Activated B cell treated with CpG ODN at 0.5 μM for 24 hours (primary cell): Measurements from ENCODE around the gene ORAI2. TPM values are rescaled to one million over a fixed set of nuclear protein-coding genes. Genes with fewer than 3 reads are reported as not detected.
"Not testable (repeated sequence)": the region's sequence is repeated elsewhere in the genome, so short reads cannot be mapped to it uniquely, and the experiment has no call there.

Experiments
- ATAC-seq: fragments of 200-7000 bp; cut with Tn5 transposase; one replicate; pipeline ENCODE4 v1.10.0; 2021; ENCODE audit warnings: low read depth, mild to moderate bottlenecking, moderate library complexity
- CTCF ChIA-PET: fragments of 350-600 bp; sonication (Branson Sonifier 250); formaldehyde crosslinking; loops from one replicate; lab custom pipeline; 2021; ENCODE audit warnings: antibody characterized with exemption; lab: Charles Lee
- POLR2A ChIA-PET: fragments of 350-600 bp; sonication (Branson Sonifier 250); formaldehyde crosslinking; loops from one replicate; lab custom pipeline; 2021; ENCODE audit warnings: antibody characterized with exemption; lab: Charles Lee
- DNase-seq: peaks from one replicate; pipeline ENCODE4 v3.0.0; 2022
- H3K27ac Mint-ChIP-seq: one replicate; pipeline ENCODE4 v1.8.0; 2020; ENCODE audit warnings: mixed read lengths
- H3K27me3 Mint-ChIP-seq: one replicate; pipeline ENCODE4 v1.8.0; 2021; ENCODE audit warnings: mixed read lengths
- H3K36me3 Mint-ChIP-seq: one replicate; pipeline ENCODE4 v1.8.0; 2021; ENCODE audit warnings: low read depth, mixed read lengths
- H3K4me1 Mint-ChIP-seq: one replicate; pipeline ENCODE4 v1.8.0; 2021; ENCODE audit warnings: mixed read lengths
- H3K4me3 Mint-ChIP-seq: one replicate; pipeline ENCODE4 v1.8.0; 2020; ENCODE audit warnings: mild to moderate bottlenecking, mixed read lengths
- H3K9me3 Mint-ChIP-seq: one replicate; pipeline ENCODE4 v1.8.0; 2020; ENCODE audit warnings: mixed read lengths
- intact Hi-C: fragments of 100-400 bp; cut with micrococcal nuclease; formaldehyde crosslinking; loops from one replicate; pipeline ENCODE4 v1.15.1; 2024
- total RNA-seq: library from RNA; stranded (reverse); gene quantifications from 2 replicates; pipeline ENCODE4 v1.2.3, GENCODE V29; 2022
- TF ChIP-seq, protein P1 (sequence below): fragments of 200-600 bp; IDR thresholded peaks from one replicate; pipeline ENCODE4 v1.8.0; 2022; ENCODE audit warnings: antibody characterized with exemption, mild to moderate bottlenecking

ORAI2 gene
- total RNA-seq, 1 donor from 2014 or later, result 184 TPM

- intact Hi-C loops, result loop anchor here (1.0 to 2.0 kb wide), 3 partner anchors 17 to 60 kb away; partner anchors contain the start of genes ALKBH4 and LRWD1
- ATAC-seq (peak; percentile 94), DNase-seq (no peak)
- H3K36me3 Mint-ChIP-seq, result peaks cover 86% of the 10 kb centered on the region
- no peak overlapping the region for H3K27ac Mint-ChIP-seq
- peaks cover 2% of the 10 kb centered on the region for H3K9me3 Mint-ChIP-seq
- CTCF ChIA-PET, result interaction anchor here (0.5 to 11.1 kb wide), 14 partner anchors 8 to 117 kb away, joined by 3 to 219 read pairs (median 5); partner anchors contain the start of genes ALKBH4, LRWD1, ORAI2 and PRKRIP1
- H3K27me3 Mint-ChIP-seq, result no peaks in the 10 kb centered on the region
- H3K4me3 Mint-ChIP-seq, result no peak overlapping the region
- TF ChIP-seq, protein P1, sequence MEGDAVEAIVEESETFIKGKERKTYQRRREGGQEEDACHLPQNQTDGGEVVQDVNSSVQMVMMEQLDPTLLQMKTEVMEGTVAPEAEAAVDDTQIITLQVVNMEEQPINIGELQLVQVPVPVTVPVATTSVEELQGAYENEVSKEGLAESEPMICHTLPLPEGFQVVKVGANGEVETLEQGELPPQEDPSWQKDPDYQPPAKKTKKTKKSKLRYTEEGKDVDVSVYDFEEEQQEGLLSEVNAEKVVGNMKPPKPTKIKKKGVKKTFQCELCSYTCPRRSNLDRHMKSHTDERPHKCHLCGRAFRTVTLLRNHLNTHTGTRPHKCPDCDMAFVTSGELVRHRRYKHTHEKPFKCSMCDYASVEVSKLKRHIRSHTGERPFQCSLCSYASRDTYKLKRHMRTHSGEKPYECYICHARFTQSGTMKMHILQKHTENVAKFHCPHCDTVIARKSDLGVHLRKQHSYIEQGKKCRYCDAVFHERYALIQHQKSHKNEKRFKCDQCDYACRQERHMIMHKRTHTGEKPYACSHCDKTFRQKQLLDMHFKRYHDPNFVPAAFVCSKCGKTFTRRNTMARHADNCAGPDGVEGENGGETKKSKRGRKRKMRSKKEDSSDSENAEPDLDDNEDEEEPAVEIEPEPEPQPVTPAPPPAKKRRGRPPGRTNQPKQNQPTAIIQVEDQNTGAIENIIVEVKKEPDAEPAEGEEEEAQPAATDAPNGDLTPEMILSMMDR, result no peak
- POLR2A ChIA-PET, result interaction anchor here (0.8 to 32.9 kb wide), 10 partner anchors 8 to 125 kb away, joined by 3 to 886 read pairs (median 5); partner anchors contain the start of gene ORAI2
- peaks cover 37% of the 10 kb centered on the region for H3K4me1 Mint-ChIP-seq
Observed at GRCh38 chr7:102404005-102404861, 29.1 kb upstream of the ORAI2 start.

DNA sequence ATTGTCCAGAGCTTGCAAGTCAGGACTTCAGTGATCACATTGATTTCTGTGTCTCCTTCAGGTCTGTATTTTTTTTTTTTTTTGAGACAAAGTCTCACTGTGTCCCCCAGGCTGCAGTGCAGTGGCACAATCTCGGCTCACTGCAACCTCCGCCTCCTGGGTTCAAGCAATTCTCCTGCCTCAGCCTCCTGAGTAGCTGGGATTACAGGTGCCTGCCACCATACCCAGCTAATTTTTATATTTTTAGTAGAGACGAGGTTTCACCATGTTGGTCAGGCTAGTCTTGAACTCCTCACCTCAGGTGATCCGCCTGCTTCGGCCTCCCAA is 28.6 kb upstream of the ORAI2 start:
- CTCF ChIA-PET, result interaction anchor here (0.6 to 11.1 kb wide), 12 partner anchors 8 to 118 kb away, joined by 3 to 219 read pairs (median 7); partner anchors contain the start of genes ALKBH4, LRWD1, ORAI2 and PRKRIP1
- POLR2A ChIA-PET, result interaction anchor here (0.8 to 32.9 kb wide), 10 partner anchors 8 to 125 kb away, joined by 3 to 886 read pairs (median 5); partner anchors contain the start of gene ORAI2
- peaks cover 39% of the 10 kb centered on the region for H3K4me1 Mint-ChIP-seq
- not testable (repeated sequence) for DNase-seq, ATAC-seq, H3K9me3 Mint-ChIP-seq, H3K27ac Mint-ChIP-seq, H3K4me3 Mint-ChIP-seq, H3K27me3 Mint-ChIP-seq
- H3K36me3 Mint-ChIP-seq, result peaks cover 86% of the 10 kb centered on the region
- intact Hi-C loops, result loop anchor here (1.0 to 2.0 kb wide), 3 partner anchors 16 to 59 kb away; partner anchors contain the start of genes ALKBH4 and LRWD1

DNA sequence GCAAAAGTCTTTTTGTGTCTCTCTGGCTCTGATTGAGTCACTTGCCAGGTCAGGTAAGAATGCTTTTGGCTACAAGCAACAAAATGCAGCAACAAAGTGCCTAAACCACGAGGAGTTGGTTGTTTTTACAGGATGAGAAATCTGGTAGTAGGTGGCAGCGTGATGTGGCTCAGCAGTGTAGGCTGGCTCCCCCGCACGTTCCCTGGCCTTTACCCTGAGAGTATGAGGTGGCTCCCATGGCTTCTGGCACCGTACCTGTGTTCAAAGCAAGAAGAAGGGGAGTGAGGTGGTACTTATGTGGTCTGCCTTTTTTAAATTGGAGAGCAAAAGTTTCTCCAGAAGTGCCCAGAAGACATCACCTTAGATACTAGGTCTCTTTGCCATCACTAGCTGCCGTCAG is 25.5 kb upstream of the ORAI2 start:
- Mint-ChIP-seq H3K4me1 (peaks cover 53% of the 10 kb centered on the region), H3K9me3 (peaks cover 5% of the 10 kb centered on the region), H3K27me3 (no peaks in the 10 kb centered on the region), H3K4me3 (peak overlapping the region; percentile 29), H3K36me3 (peaks cover 86% of the 10 kb centered on the region), H3K27ac (peak overlapping the region; percentile 64)
- ChIA-PET CTCF (interaction anchor here (1.2 to 11.1 kb wide), 4 partner anchors 10 to 40 kb away, joined by 3 to 219 read pairs (median 6); no protein-coding TSS in a partner anchor), POLR2A (interaction anchor here (1.2 to 32.9 kb wide), 6 partner anchors 10 to 47 kb away, joined by 3 to 886 read pairs (median 51); partner anchors contain the start of gene ORAI2)
- ATAC-seq, result no peak
- no peak for DNase-seq
- TF ChIP-seq, protein P1, result no peak
- intact Hi-C loops, result loop anchor here (1.0 kb wide), 3 partner anchors 8 to 42 kb away; no protein-coding TSS in a partner anchor

- H3K27me3 Mint-ChIP-seq, H3K9me3 Mint-ChIP-seq, DNase-seq: not testable (repeated sequence)
- H3K4me3 Mint-ChIP-seq, result peak overlapping the region; percentile 29
- peaks cover 85% of the 10 kb centered on the region for H3K36me3 Mint-ChIP-seq
- intact Hi-C loops, result loop anchor here (1.0 kb wide), 3 partner anchors 8 to 42 kb away; no protein-coding TSS in a partner anchor
- peak; percentile 65 for ATAC-seq
- peaks cover 58% of the 10 kb centered on the region for H3K4me1 Mint-ChIP-seq
- H3K27ac Mint-ChIP-seq, result peak overlapping the region; percentile 64
- ChIA-PET POLR2A (interaction anchor here (0.6 to 32.9 kb wide), 7 partner anchors 9 to 57 kb away, joined by 3 to 886 read pairs (median 18); partner anchors contain the start of gene ORAI2), CTCF (interaction anchor here (1.8 to 11.1 kb wide), 3 partner anchors 18 to 40 kb away, joined by 6 to 219 read pairs (median 7); no protein-coding TSS in a partner anchor)
Observed at GRCh38 chr7:102408530-102408929, 24.8 kb upstream of the ORAI2 start.

GRCh38 chr7:102409340-102409739 is 24.0 kb upstream of the ORAI2 start:
- H3K4me3 Mint-ChIP-seq, result peak overlapping the region; percentile 19
- ChIA-PET POLR2A (interaction anchor here (2.4 to 32.9 kb wide), 4 partner anchors 8 to 36 kb away, joined by 18 to 886 read pairs (median 155); partner anchors contain the start of gene ORAI2), CTCF (interaction anchor here (1.0 to 11.1 kb wide), 2 partner anchors 8 to 39 kb away, joined by 3 to 219 read pairs; no protein-coding TSS in a partner anchor)
- peaks cover 62% of the 10 kb centered on the region for H3K4me1 Mint-ChIP-seq
- TF ChIP-seq, protein P1, result no peak
- no peak for DNase-seq
- H3K27me3 Mint-ChIP-seq, result no peaks in the 10 kb centered on the region
- ATAC-seq, result no peak
- peaks cover 82% of the 10 kb centered on the region for H3K36me3 Mint-ChIP-seq
- H3K9me3 Mint-ChIP-seq, result peaks cover 5% of the 10 kb centered on the region
- peak overlapping the region; percentile 64 for H3K27ac Mint-ChIP-seq
- intact Hi-C loops, result no loop called here
